Activated T-cell treated with anti-CD3 and anti-CD28 coated beads, Interleukin-2, amount 50 U/mL, for 72 hours (primary cell): ENCODE measurements around the gene CERCAM. TPM values are rescaled to one million over a fixed set of nuclear protein-coding genes. Genes with fewer than 3 reads are reported as not detected.

ENCODE experiments used
- ATAC-seq, 2 donors: fragments of 150-1000 bp; cut with Tn5 transposase; replicated peaks in 1 of 2; 2 replicates each; pipeline ENCODE4 v1.10.0; 2021; ENCODE audit warnings: moderate library complexity in 2 of 2, mild to moderate bottlenecking in 1 of 2
- DNase-seq, 2 donors: peaks; one replicate each; pipeline ENCODE4 v3.0.0; 2021 to 2022; ENCODE audit warnings: mixed read lengths in 1 of 2
- H3K27ac Mint-ChIP-seq: one replicate; pipeline ENCODE4 v1.8.0; 2022; ENCODE audit warnings: mild to moderate bottlenecking, moderate library complexity, mixed read lengths
- H3K27me3 Mint-ChIP-seq: one replicate; pipeline ENCODE4 v1.8.0; 2022; ENCODE audit warnings: low read depth, mixed read lengths
- H3K36me3 Mint-ChIP-seq, 2 donors: one replicate each; pipeline ENCODE4 v1.8.0; 2022; ENCODE audit warnings: mixed read lengths in 2 of 2, mild to moderate bottlenecking in 1 of 2; ENCODE audit not compliant: insufficient read depth in 2 of 2
- H3K4me1 Mint-ChIP-seq: one replicate; pipeline ENCODE4 v1.8.0; 2022; ENCODE audit warnings: low read depth, mixed read lengths
- H3K4me3 Mint-ChIP-seq, 2 donors: one replicate each; pipeline ENCODE4 v1.8.0; 2022; ENCODE audit warnings: mild to moderate bottlenecking in 2 of 2, mixed read lengths in 2 of 2, moderate library complexity in 2 of 2
- H3K9me3 Mint-ChIP-seq, 2 donors: one replicate each; pipeline ENCODE4 v1.8.0; 2022; ENCODE audit warnings: mixed read lengths in 2 of 2
- total RNA-seq, 2 donors: library from RNA; stranded (reverse); gene quantifications; one replicate each; pipeline ENCODE4 v1.2.3, GENCODE V29; 2022

The CERCAM gene
- total RNA-seq, 2 donors from 2014 or later = 2.7 to 5.9 TPM

DNA sequence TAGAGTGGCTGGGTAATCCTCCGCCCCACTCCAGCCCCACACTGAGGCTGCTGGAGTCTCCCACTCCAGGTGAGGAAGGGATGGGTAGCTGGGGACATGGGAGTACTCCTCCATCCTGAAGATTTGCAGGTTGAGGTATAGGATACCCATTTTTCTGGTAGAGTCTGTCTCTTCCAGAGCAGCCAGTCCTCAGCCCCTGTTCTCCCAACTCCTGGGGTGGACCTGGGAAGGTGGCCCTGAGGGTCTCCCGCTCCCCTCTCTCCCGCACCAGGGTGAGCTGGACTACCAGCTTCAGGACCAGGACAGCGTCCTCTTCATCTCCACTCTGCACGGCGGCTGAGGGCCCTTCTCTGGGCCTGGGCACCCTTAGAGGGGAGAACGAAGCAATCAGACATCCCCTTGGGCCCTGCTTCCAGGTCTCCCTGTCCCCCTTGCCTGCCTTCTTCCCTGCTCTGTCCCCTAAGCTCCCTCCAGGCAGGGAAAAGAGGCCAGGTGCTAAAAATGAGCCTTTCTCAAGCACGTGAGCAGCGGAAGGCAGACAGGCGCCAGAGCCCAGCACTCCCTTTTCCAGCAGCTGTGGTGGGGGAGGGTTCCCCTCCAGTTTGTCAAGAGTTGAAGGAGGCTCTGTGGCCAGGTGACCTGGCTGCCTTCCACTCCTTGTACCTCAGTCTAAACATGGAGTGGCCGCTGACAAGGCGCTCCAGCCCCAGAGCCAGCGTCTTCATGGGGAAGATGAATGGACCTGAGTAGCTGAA, 31.1 kb upstream of the CERCAM start:
- no peak for ATAC-seq
- no peak for DNase-seq
- Mint-ChIP-seq H3K4me3 (no peak overlapping the region), H3K9me3 (no peaks in the 10 kb centered on the region), H3K27ac (no peak overlapping the region), H3K27me3 (no peaks in the 10 kb centered on the region), H3K36me3 (peaks cover 0 to 2% of the 10 kb centered on the region in 2 donors), H3K4me1 (no peaks in the 10 kb centered on the region)

DNA sequence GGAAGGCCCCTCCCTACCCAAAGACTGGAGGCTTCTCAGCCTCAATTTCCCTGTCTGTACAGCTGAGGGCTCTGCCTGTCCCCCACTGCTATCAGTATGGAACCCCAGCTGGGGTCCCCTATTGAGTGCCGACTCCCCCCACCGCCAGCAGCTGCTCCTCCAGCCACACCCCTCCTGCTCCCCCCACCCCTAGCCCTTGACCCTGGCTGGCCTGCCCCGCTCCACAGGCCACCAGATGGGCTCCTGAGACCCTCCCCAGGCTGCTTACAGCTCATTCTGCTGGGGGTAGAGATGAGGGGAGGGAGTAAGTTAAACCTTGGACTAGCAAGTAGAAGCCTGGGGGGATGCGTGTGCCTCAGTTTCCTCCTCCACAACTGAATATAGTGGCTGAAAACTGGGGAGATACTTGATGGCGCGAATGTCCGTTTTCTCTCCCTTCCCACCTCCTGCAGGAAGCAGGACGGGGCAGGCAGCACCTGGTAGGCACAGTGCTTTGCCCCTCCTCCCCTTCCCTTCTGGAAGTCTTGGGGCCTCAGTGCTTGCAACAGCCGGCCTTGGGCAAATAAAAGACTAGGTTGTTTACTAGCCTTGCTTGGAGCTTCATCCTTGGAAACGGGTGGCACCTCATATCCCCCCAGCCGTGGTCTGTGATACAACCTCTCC, 30.4 kb upstream of the CERCAM start:
- H3K27ac Mint-ChIP-seq = no peak overlapping the region

DNA sequence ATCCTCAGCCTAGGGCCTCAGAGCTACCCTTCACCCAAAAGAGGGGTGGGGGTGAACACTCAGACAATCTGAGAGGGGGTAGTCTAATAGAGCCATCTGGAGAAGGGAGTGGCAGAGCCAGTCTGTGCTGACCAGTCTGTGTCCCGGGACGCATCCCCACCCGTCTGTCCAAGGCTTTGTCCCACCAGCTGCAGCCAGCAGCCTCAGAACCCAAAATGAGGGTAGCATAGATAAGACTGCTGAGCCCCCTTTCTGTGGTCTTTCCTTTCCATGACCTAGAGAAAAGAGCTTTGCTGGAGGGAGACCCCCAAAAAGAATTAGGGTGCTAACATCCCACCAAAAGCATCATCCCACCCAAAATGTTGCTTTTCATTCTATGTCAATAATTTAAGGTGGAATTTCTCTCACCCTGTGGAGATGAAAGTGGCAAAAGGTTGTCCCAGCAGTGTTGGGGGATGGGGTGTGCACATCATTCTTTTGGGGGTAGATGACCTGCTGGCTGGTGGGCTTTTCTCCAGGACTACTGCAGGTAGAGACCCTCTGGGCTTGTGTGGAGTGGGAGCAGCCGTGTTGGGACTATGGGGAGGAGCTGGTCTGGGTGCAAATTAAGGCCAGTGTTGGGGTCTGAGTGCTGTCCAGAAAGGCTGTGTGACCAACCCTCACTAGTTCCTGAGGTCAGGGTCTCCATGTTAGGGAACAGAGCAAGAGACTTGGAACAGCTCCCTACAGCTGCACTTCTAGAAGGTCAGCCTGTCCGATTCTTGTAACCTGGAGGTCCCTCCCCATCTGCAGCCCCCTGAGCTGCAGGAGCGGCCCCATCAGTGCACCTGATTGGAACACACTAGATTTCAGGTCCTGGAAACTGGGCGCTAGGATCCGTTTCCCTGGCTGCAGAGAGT, 29.6 kb upstream of the CERCAM start:
- Mint-ChIP-seq H3K9me3 (no peaks in the 10 kb centered on the region), H3K27ac (no peak overlapping the region), H3K4me1 (no peaks in the 10 kb centered on the region), H3K4me3 (no peak overlapping the region), H3K27me3 (no peaks in the 10 kb centered on the region), H3K36me3 (no peaks in the 10 kb centered on the region)
- DNase-seq (no peak), ATAC-seq (no peak)

More for the DNA sequence above, 30.4 kb upstream of the CERCAM start:
- DNase-seq (no peak), ATAC-seq (no peak)
- H3K9me3 Mint-ChIP-seq = no peaks in the 10 kb centered on the region
- H3K4me1 Mint-ChIP-seq = no peaks in the 10 kb centered on the region
- H3K36me3 Mint-ChIP-seq = peaks cover 0 to under 1% of the 10 kb centered on the region in 2 donors
- H3K27me3 Mint-ChIP-seq = no peaks in the 10 kb centered on the region
- H3K4me3 Mint-ChIP-seq = no peak overlapping the region

DNA sequence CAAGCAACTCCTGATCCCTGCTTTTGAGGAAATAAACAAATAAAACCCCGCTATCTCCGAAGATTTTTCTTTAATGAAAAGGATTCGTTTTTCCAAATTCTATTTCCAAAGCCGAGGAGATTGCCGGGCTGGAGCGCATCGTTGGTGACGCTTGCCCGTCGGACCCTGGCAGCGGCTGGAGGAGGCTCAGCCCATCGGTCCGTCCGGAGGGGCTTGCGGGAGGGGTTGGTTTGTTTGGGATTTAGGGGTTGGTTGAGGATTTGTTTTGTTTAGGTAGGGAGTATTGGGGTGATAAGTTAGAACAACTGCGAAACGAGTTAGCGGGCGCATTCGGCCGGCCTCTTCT, 28.7 kb upstream of the CERCAM start:
- no peak for DNase-seq
- Mint-ChIP-seq H3K36me3 (no peaks in the 10 kb centered on the region), H3K9me3 (no peaks in the 10 kb centered on the region), H3K27me3 (peaks cover 5% of the 10 kb centered on the region), H3K4me1 (no peaks in the 10 kb centered on the region), H3K27ac (no peak overlapping the region), H3K4me3 (no peak overlapping the region)
- no peak for ATAC-seq

DNA sequence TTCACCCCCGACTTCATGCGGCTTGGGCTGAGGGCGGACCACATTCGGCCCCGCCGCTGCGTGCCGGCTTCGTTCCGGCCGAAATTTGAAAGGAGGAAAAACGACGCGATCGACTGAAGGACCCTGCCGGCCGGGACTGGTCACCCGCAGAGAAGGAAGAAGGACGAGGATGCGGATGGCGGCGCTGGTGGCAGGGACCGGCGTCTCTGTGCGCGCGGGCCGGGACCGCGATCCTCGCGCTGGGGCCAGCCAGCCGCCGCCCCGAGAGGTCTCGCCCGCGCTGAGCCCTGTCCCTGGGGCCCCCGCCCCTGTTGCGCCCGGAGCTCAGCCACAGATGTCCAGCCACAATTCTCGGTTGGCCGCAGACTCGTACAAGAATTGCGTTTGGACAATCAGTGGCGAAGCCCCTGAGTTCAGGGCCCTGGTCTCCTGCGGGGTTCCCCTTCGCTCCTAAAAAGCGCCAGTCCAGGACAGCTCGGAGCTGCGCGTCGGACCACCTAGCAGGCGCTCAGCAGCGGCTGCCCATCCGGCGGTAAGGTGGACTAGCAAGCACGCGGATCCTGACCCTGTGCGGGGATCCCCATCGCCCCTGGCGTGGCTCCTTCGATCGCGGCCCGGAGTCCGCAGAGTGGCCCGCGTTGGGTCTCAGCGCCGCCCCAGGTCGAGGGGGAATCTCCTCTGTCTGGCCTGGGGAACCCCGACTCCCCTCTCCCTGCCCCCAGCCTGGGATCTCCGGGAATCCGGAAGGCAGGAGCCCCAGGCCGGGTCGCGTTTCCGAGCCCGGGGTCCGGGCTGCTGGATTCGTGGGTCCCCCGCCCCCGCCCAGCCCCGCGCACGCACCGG, 28.1 kb upstream of the CERCAM start:
- Mint-ChIP-seq H3K4me3 (no peak overlapping the region), H3K27ac (no peak overlapping the region), H3K9me3 (no peaks in the 10 kb centered on the region), H3K4me1 (peaks cover 4% of the 10 kb centered on the region), H3K27me3 (peaks cover 11% of the 10 kb centered on the region), H3K36me3 (no peaks in the 10 kb centered on the region)
- ATAC-seq = no peak
- DNase-seq = no peak

DNA sequence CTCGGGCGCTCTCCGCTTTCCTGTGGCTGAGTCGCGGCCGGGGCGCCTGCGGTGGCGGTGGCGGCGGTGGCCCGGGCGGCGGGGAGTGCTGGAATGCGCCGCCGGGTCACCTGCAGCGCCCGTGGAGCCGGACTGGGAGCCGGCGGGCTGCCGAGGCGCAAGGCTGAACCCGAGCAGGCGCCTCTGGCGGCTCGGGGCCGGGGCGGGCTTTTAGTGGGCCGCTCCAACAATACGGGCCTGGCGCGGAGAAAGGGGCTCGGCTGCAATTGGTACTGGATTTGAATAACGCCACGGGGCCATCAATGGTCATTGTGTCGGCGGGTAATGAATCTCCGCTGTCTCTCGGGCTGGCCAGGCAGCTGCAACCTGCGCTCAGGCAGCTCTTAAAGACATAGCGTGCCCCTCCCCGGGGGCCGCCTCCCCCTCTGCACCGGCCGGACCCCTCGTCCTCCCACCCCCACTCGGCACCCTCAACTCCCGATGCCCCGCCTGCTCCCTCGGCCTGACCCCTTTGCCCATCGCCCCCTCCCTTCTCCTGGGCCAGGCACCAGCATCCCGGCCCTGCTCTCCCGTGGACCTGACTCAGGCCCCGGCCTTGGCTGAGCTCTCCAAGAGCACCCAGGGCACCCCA, 27.4 kb upstream of the CERCAM start:
- H3K9me3 Mint-ChIP-seq = no peaks in the 10 kb centered on the region
- H3K4me3 Mint-ChIP-seq = no peak overlapping the region
- H3K4me1 Mint-ChIP-seq = peaks cover 5% of the 10 kb centered on the region
- H3K36me3 Mint-ChIP-seq = no peaks in the 10 kb centered on the region
- no peak overlapping the region for H3K27ac Mint-ChIP-seq
- ATAC-seq = no peak
- H3K27me3 Mint-ChIP-seq = peaks cover 15% of the 10 kb centered on the region
- DNase-seq = no peak

DNA sequence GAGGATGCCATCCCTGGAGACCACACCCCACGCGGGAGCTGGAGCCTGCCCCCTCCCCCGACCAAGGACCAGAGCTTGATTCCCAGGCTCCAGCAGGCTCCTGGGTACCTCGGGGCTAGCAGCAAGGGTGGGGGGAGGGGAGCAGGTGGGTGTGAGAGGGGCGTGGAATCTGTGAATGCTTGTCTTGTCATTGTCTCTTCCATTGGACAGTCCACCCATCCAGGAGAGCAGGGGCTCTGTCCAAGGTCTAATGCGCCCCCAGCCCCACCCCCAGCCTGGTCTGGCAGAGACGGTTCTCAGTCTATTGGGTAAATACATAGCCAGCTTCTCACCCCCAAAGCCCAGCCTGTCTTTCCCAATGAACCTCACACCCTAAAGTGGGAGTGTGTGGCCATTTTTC, 26.7 kb upstream of the CERCAM start:
- Mint-ChIP-seq H3K4me3 (no peak overlapping the region), H3K36me3 (no peaks in the 10 kb centered on the region), H3K9me3 (no peaks in the 10 kb centered on the region), H3K27me3 (peaks cover 15% of the 10 kb centered on the region), H3K27ac (no peak overlapping the region), H3K4me1 (peaks cover 5% of the 10 kb centered on the region)
- DNase-seq (no peak), ATAC-seq (no peak)

DNA sequence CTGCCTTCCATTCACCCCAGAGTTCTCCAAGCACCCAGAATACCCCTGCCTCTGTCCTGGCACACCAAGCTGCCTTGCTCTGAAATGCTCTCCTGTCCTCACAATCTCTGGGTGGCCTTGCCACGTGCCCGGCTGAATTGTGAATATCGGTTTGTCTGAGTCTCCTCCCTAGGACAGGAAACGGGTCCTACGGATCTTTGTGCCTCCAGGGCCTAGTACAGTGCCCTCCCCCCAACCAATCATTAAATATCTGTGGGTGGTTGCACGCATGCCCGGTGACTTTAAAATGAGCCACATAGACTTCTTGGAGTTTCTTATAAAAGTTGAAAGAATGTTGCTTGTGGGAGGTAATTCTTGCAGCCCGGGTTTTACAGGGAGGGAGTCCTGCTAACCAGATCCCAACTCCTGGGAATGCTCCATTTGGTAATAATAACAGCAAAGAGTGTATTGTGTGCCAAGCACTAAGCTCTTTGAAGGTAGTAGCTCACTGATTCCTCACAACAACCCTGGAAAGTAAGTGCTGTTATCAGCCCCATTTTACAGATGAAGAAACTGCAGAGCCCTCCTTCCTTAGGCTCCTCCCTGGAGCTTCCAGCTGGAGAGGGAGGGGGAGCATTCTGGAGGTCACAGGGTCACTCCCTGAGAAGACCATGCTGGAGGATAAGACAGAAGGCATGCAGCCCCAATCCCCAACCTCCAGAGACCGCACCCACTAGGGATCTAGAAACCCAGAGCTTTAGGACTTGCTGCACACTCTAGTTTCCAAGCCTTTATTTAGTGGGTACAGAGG, 26.1 kb upstream of the CERCAM start:
- ATAC-seq (no peak), DNase-seq (no peak)
- no peaks in the 10 kb centered on the region for H3K9me3 Mint-ChIP-seq
- H3K4me3 Mint-ChIP-seq = no peak overlapping the region
- no peaks in the 10 kb centered on the region for H3K36me3 Mint-ChIP-seq
- no peak overlapping the region for H3K27ac Mint-ChIP-seq
- peaks cover 5% of the 10 kb centered on the region for H3K4me1 Mint-ChIP-seq
- H3K27me3 Mint-ChIP-seq = peaks cover 15% of the 10 kb centered on the region

DNA sequence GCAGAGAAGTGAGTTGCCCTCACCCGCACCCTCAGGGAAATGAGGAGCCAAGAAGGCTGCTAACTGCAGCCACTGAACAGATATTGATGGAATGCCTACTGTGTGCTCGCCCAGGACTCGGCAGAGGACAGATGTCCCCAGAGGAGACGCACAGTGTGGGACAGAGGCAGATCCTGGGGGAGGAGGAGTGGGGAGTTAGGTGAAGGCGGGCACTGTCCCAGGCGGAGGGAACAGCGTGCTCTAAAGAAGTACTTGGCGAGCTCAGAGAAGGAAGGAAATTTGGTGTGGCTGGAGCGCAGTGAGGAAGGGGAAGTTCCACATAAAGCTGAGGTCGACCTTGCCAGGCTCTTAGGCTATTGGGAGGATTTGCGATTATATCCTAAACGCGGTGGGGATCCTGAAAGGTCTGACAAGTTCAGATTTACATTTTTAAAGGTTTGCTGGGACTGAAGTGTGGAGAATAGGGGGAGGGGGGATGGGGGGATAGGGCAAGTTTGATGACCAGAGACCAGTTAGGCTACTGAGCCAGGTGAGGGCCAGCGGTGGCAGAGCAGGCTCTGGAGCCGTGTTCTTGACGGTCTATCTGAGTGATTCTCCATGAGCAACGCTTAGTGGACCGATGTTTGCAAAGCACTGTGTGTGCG, 23.6 kb upstream of the CERCAM start:
- peaks cover 5% of the 10 kb centered on the region for H3K4me1 Mint-ChIP-seq
- H3K4me3 Mint-ChIP-seq = no peak overlapping the region
- no peaks in the 10 kb centered on the region for H3K9me3 Mint-ChIP-seq
- H3K36me3 Mint-ChIP-seq = no peaks in the 10 kb centered on the region
- DNase-seq (no peak), ATAC-seq (no peak)
- no peak overlapping the region for H3K27ac Mint-ChIP-seq
- H3K27me3 Mint-ChIP-seq = peaks cover 15% of the 10 kb centered on the region

DNA sequence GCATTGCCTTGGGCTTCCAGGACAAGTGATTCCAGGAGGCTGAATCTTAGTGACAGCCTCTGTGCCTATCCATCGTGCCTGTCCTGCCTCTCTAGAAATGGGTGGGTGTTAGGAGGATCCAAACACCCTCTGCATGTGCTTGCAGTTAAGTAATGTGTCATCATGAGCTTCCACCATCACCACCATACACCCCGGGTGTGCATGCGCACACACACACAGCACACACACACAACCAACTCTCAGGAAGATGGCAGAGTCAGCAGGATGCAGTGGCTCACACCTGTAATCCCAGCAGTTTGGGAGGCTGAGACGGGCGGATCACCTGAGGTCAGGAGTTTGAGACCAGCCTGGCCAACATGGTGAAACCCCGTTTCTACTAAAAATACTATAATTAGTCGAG, 22.8 kb upstream of the CERCAM start:
- ATAC-seq = peak in 1 of 2 donors; percentile 22
- DNase-seq = no peak
- H3K4me3 Mint-ChIP-seq = no peak overlapping the region
- H3K27me3 Mint-ChIP-seq = peaks cover 15% of the 10 kb centered on the region
- H3K4me1 Mint-ChIP-seq = peaks cover 5% of the 10 kb centered on the region
- no peaks in the 10 kb centered on the region for H3K36me3 Mint-ChIP-seq
- no peak overlapping the region for H3K27ac Mint-ChIP-seq
- no peaks in the 10 kb centered on the region for H3K9me3 Mint-ChIP-seq

DNA sequence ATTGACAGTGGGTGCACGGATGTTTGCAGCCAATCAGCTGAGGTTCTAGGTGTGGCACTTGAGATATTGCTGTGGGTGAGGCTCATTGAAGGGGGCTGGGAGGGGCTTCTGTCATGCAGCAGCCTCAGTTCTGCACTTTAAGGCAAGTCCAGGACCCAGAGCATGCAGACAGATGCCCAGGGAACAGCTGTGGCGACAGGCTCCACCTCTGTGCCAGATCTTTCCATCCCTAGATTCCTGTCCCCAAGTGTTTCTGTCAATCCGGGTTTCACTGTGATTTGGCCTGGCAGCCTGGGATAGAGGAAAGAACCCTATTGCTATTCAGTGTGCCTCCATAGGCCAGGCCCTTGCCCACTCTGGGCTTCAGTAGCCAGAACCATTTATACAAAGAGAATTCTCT, 20.8 kb upstream of the CERCAM start:
- Mint-ChIP-seq H3K4me3 (no peak overlapping the region), H3K9me3 (no peaks in the 10 kb centered on the region), H3K36me3 (no peaks in the 10 kb centered on the region), H3K4me1 (peaks cover 5% of the 10 kb centered on the region), H3K27me3 (peaks cover 15% of the 10 kb centered on the region), H3K27ac (no peak overlapping the region)
- DNase-seq (no peak), ATAC-seq (no peak)
